HG03175 (cell line): Measurements from ENCODE around the gene KCNT1.

ENCODE experiments used
- ATAC-seq: cut with Tn5 transposase; IDR thresholded peaks from one replicate; pipeline ENCODE4 v1.9.1; 2021; ENCODE audit warnings: mild to moderate bottlenecking, moderate library complexity; ENCODE audit not compliant: unreplicated experiment

KCNT1 gene

GRCh38 chr9:135815830-135816650 is 114.1 kb downstream of the KCNT1 start:
- ATAC-seq = no peak

GRCh38 chr9:135816651-135816970 is 114.6 kb downstream of the KCNT1 start:
- ATAC-seq = no peak

GRCh38 chr9:135817951-135818717 is 116.1 kb downstream of the KCNT1 start:
- ATAC-seq = no peak

- no peak for ATAC-seq
Measured at GRCh38 chr9:135818718-135819475, 116.9 kb downstream of the KCNT1 start.

- ATAC-seq = no peak
Measured at GRCh38 chr9:135819905-135820304, 117.9 kb downstream of the KCNT1 start.

- no peak for ATAC-seq
Measured at GRCh38 chr9:135820661-135821060, 118.7 kb downstream of the KCNT1 start.

- no peak for ATAC-seq
Measured at GRCh38 chr9:135821116-135821515, 119.1 kb downstream of the KCNT1 start.

DNA sequence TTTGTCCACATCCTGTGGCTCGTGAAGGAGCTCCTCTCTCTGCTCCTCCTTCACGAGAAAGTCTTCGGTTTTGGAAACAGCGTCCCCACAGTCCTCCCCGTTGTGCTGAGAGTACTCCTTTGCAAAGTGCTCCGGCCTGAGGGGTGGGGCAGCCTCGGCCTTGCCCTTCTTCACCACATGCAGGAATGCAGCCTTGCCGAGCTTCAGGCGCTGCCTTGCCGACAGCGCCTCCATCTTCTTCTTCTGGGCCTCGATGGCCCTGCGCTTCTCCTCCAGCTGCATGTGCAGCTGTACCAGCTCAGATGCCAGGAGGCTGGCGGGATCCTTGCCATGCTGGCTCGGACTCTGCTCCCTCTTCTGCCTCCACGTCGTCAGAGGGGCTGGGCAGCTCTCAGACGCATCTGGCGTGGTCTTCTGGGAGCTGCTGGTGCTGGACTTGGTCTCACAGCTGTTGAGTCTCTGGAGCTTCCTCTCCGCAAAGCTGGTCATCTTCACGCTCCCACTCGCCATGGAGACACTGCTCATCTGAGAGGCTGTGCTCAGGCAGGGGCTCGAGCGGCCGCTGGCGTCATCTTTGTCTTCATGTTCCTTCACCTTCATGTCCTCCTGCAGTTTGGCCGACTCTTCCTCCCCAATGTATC is 119.9 kb downstream of the KCNT1 start:
- ATAC-seq = no peak

DNA sequence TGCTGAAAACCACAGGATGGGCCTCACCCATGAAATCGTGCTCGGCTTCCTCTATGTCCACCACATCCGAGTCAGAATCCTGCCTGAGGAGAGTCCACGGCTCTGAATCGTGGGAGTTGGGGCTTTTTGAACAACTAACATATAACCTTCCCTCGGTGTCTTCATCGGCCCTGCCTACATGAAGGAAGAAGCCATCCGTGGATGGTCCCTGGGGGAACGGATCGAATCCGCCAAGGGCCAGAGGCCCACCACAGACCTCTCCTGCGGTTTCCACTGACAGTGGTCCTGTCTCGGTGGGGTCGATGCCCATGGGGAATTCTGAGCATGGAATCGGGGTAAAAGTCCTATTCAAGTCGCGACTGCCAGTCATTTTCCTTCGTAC is 120.4 kb downstream of the KCNT1 start:
- ATAC-seq = no peak

DNA sequence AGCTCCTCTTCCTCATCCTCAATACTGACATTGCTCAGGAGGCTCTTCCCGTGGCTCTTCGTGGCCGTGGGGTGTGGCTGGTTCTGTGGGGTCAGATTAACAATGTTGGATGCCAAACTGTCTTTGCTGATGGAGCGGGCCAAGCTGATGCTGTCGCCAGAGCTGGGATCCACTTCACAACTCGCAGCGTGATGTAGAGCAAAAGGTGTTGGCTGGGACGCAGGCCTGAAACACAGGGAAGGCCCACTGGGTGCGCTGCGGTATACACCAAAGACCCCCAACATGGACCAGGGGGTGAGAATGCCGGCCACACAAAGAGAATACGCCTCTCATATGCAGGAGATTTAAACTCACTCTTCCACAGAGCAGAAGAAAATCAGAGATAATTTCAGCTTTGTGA is 121.1 kb downstream of the KCNT1 start:
- ATAC-seq = no peak

DNA sequence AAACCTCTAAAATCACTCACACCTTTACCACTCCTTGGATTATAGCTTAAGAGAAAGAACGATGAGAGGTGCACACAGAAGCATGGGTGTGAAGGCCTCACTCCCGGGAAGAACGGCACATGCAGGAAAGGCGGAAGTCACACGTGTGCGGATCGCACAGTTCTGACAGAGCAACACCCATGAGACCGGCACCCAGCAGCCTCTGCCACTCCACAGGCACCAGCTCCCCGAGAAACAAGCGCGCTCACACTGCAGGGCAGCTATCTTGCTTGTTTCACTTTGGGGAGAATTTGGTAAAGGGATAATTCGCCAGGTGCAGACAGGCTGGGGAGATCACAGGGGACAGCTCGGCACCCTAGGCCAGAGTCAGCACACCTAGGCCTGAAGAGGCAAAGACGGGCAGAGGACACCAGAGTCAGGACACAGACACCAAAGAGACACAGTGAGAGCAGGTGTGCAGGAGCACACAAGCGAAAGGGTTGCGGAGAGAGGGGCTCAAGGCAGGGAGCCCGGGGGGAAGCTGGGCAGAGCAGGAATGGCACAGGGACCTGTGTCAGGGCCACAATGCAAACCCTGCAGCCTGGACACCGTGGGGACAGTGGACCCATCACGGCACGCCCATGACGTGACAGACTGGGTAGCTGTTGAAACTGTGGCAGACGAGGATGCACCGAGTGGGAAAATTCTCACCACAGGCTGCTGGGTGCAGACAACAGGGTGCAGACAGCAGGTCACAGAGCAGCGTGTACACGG is 123.6 kb downstream of the KCNT1 start:
- no peak for ATAC-seq

DNA sequence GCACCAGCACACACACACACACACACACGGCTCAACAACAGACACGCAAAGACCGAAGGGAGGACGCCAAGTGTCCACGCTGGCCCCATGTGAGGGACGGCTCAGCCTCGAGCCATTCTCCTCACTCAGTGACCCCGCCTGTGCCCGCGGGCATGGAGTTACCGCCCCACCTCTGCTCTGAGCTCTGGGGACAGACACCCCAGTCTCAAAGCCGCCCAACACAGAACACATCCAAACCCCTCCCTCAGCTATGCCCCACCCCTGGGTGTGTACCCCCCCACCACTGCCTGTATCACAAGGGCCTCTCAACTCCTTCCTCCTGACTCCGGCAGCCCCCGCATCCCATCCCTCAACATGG is 124.2 kb downstream of the KCNT1 start:
- ATAC-seq = no peak

DNA sequence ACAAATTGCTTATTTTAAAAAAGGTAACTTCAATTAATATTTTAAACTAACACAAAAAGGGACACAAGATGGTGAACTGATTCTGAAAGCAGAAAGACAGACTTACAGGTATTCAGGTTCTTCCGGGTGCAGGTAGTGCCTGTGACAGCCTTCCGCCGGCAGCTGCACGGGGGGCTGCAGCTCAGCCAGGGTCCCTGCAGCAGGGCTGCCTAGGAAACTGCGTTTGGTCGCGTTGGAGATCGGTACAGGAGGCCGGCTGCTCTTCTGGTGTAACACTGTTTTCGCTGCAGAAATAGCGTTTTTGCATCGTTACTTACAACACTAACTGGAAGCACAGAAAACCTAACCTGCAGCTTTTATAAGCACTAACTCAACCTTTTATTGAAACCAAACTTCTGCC is 125.3 kb downstream of the KCNT1 start:
- no peak for ATAC-seq

DNA sequence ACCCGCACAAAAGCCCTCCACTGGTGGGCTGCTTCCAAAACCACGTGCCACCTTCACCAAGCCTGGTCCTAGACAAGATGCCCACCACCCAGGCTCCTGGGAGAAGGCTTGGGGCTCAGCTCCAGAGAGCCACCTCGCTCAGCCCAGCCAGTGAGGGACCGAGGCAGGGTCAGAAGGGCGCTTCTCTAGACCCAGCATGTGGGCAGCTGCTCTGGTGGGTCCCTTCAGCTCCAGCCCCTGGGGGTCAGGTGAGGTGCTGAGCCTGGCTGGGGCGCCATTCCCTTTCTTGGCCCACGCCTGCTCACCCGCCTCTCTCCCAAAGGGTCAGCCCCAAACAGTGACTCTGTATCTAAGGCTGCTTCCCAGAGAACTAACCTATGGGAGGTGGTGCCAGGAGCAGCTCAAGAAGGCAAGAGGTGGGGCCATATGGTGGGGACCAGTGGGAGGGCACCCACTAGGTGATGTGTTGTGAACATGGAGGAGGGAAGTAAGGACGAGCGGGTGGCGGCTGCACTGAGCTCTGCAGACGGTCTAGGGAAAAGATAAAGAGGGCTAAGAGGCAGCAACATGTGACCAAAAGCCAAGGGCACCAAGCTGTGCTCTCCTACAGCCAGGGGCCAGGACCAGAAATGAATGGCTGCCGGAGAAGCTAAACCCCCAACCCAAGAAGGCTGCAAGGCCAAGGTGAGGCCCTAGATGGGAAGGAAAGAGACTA is 126.0 kb downstream of the KCNT1 start:
- ATAC-seq = no peak

GRCh38 chr9:135828656-135829055 is 126.7 kb downstream of the KCNT1 start:
- ATAC-seq = no peak

DNA sequence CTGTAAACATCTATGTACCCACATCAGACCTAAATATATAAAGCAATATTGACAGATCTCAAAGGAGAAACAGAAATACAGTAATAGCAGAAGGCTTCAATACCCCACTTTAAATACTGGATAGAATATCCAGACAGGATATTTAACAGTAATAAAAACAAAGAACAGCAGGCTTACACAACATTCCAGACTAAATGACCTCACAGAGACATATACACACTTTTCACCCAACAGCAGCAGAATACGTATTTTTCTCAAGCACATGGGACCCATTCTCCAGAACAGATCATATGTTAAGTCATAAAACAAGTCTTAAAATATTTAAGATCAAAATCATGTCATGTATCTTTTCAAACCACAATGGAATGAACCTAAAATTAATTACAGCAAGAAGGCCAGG is 128.5 kb downstream of the KCNT1 start:
- no peak for ATAC-seq

GRCh38 chr9:135833864-135834263 is 131.9 kb downstream of the KCNT1 start:
- no peak for ATAC-seq

DNA sequence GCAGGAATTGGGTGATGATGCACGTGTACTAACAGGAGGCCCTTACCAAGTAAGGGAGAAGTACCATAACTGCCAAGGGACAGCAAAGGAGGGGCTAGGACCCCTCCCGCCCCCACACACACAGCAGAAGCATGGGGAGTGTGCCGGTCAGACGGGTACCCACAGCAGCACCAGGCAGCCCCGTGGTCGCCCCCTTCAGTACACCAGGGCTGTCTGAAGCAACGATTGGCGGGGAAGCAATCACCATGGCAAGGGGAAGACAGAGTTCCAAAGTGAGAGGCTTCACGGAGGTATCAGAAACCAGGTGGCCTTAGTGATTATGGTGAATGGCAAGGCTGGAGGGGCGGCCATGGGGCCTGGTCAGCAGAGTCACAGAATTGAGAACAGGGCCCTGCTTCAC is 133.1 kb downstream of the KCNT1 start:
- ATAC-seq = no peak

- ATAC-seq = no peak
Measured at GRCh38 chr9:135839516-135839915, 137.5 kb downstream of the KCNT1 start.

DNA sequence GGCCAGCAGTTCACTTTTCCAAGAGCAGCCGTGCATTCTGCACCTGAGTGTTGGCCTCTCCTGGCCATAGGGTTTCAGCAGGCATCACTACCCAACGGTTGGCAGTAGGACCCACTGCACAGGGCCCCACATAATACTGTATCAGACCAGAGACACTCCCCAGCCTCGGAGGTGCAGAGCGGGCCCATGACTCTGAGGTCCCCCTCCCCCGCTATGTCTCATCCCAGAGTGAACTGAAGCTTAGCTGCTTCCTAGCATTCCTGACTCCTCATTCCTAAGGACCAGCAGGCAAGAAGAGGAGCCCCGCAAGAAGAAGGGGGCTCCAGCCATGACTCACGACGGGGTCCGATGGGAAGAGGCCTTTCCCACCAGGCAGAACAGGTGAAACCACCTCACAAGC is 138.1 kb downstream of the KCNT1 start:
- ATAC-seq = no peak
